Subcutaneous abdominal adipose tissue (tissue), 5 donors: ENCODE measurements around the gene ACVR1B.

ENCODE experiments used
- H3K27ac ChIP-seq: one replicate; pipeline ENCODE4 v1.7.0; 2013; ENCODE audit warnings: low read depth, mild to moderate bottlenecking, inconsistent platforms, low read length, moderate library complexity
- H3K27me3 ChIP-seq, 5 donors: one replicate each; pipeline ENCODE4 v1.7.0; 2013; ENCODE audit warnings: low read length in 5 of 5, inconsistent platforms in 1 of 5; ENCODE audit not compliant: control insufficient read depth in 5 of 5, insufficient read depth in 4 of 5
- H3K36me3 ChIP-seq, 5 donors: one replicate each; pipeline ENCODE4 v1.7.0; 2013; ENCODE audit warnings: low read length in 5 of 5; ENCODE audit not compliant: control insufficient read depth in 5 of 5, insufficient read depth in 5 of 5
- H3K4me1 ChIP-seq, 5 donors: one replicate each; pipeline ENCODE4 v1.7.0; 2013; ENCODE audit warnings: low read length in 5 of 5, mild to moderate bottlenecking in 3 of 5, moderate library complexity in 1 of 5; ENCODE audit not compliant: control insufficient read depth in 5 of 5, insufficient read depth in 5 of 5
- H3K4me3 ChIP-seq, 5 donors: one replicate each; pipeline ENCODE4 v1.7.0; 2013; ENCODE audit warnings: low read length in 5 of 5, low read depth in 1 of 5
- H3K9ac ChIP-seq, 5 donors: one replicate each; pipeline ENCODE4 v1.7.0; 2013; ENCODE audit warnings: low read length in 5 of 5, mild to moderate bottlenecking in 4 of 5, moderate library complexity in 3 of 5
- H3K9me3 ChIP-seq, 5 donors: one replicate each; pipeline ENCODE4 v1.7.0; 2013; ENCODE audit warnings: low read length in 5 of 5; ENCODE audit not compliant: control insufficient read depth in 5 of 5
- donor health status: healthy.
- donor health status: healthy.
- donor health status: healthy.
- donor health status: healthy.
- donor health status: healthy.

Gene ACVR1B

DNA sequence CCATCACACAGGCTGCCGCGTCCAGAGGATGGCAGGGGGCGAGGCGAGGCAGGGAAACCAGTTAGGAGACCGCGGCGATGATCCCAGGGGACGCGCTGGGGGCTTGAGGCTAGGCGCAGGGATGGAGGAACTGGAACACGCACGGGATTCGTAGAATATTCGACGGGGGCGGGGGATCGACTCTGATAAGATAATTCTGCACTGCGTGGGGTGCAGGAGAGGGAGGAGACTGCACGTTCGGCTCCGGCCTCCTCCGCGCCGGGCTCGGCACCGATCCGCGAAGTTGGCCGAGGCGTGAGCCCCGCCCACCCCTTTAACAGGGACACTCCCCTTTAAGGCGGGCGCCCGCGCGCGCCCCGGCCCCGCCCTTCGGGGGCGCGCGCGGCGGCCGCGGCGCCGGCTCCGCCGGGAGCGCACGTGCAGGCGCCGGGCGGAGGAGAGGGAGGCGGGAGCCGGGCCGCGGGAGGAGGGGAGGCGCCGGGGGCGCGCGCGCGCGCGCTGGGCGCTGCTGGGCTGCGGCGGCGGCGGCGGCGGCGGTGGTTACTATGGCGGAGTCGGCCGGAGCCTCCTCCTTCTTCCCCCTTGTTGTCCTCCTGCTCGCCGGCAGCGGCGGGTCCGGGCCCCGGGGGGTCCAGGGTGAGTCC, at the start of gene ACVR1B:
Gene ACVR1B (plus strand): TSS at position 501 of the 644 bp plus-strand sequence. CDS start 45 bp downstream, at position 546.
- Histone ChIP-seq H3K4me3 (peak within 1 kb of the TSS; percentile 75 to 89 (median 83)), H3K27ac (peak within 1 kb of the TSS; percentile 97), H3K9me3 (no peaks in the 10 kb centered on the region), H3K36me3 (no peaks in the 10 kb centered on the region), H3K27me3 (no peaks in the 10 kb centered on the region), H3K9ac (peak within 1 kb of the TSS; percentile 87 to 99 (median 92)), H3K4me1 (peaks cover 5 to 46% (median 42%) of the 10 kb centered on the region in 5 donors)

DNA sequence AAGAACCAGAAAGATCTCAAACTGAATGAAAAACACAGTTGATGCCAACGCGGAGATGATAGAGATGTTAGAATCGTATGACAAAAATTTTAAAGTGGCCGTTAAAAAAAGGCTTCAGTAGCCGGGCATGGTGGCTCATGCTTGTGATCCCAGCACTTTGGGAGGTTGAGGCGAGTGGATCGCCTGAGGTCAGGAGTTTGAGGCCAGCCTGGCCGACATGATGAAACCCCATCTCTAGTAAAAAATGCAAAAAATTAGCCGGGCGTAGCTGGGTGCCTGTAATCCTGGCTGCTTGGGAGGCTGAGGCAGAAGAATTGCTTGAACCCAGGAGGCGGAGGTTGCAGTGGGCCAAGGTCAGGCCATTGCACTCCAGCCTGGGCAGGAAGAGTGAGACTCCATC, 49.6 kb upstream of the ACVR1B start:
- no peak overlapping the region for H3K27ac ChIP-seq
- peaks cover 0 to 9% (median 0%) of the 10 kb centered on the region in 5 donors for H3K27me3 ChIP-seq
- no peaks in the 10 kb centered on the region for H3K9me3 ChIP-seq
- no peak overlapping the region for H3K4me3 ChIP-seq
- H3K36me3 ChIP-seq = no peaks in the 10 kb centered on the region
- H3K4me1 ChIP-seq = peaks cover 18 to 49% (median 31%) of the 10 kb centered on the region in 5 donors
- no peak overlapping the region for H3K9ac ChIP-seq

DNA sequence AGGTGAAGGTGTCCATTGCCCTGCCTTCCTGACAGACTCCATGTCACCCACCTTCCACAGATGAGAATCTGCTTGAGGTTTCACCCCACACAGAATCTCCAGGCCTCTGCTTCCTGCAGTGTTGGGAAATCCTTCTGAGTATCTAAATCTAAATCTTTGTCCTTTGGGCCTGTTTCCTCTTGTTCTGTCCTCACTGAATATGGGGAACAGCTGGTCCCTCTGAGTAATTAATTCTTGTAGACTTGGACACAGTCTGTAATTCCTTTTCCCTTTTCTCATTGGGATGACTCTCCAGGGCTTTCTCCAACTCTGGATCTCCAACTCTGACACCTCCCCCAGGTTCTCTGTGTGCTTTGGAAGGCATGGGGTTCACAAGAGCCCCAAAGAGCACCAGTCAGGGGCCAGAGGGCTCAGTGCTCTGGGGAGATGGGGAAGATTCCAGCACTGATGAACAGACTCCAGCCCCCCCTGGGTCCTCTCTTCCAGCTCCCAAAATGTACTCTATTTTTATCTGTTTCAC, 46.5 kb upstream of the ACVR1B start:
- Histone ChIP-seq H3K4me3 (peak overlapping the region in 2 of 5 donors; percentile 17 to 27), H3K9me3 (no peaks in the 10 kb centered on the region), H3K4me1 (peaks cover 15 to 56% (median 34%) of the 10 kb centered on the region in 5 donors), H3K27ac (peak overlapping the region; percentile 93), H3K36me3 (no peaks in the 10 kb centered on the region), H3K9ac (peak overlapping the region in 4 of 5 donors; percentile 33 to 63 (median 43)), H3K27me3 (peaks cover 0 to 11% (median 0%) of the 10 kb centered on the region in 5 donors)

DNA sequence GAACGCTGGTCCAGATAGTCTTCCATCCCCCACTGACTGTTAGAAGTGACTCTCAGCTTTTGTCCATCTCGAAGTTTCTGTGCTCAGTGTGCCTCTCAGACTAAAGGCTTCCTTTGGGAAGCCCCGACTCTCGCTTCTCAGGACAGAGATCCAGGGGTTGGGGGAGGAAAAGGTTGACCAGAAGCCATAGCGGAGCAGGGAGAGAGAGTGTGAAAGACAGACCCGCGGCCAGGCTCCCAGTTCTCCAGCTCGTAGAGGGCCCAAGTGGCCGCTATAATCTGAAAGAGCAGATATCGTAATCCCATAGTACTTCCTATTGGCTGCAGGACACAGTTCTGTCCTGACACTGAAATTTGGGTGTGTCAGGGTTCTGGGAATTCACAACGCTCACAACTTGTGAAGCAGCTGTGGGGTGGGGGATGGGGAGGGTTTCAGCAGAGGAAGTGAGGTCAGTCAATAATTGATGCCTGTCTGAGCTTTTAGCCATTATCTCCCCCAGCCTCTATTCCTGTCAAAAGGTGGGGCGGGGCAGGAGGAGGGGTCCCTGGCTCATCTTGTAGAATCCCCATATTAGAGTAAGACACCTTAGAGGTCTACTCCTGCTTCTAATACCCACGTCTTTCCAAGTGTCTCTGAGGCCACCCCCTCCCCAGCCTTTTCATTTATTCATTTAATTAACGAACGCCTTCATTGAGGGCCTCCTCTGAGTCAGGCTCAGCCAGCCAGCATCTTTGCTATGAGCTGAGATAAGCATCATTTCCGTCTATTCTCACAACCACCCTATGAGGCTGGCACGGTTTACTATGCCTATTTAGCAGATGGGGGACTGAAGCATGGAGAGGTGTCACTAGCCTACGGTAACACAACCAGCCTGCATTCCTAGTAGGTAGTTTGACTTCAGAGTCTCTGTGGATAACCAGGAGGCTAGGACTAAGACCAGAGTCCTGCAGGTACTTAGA, 45.7 kb upstream of the ACVR1B start:
- H3K36me3 ChIP-seq = no peaks in the 10 kb centered on the region
- H3K4me3 ChIP-seq = peak overlapping the region in 3 of 5 donors; percentile 75 to 88 (median 84)
- peaks cover 0 to 11% (median 0%) of the 10 kb centered on the region in 5 donors for H3K27me3 ChIP-seq
- peaks cover 22 to 64% (median 41%) of the 10 kb centered on the region in 5 donors for H3K4me1 ChIP-seq
- peak overlapping the region in 4 of 5 donors; percentile 33 to 63 (median 43) for H3K9ac ChIP-seq
- H3K9me3 ChIP-seq = no peaks in the 10 kb centered on the region
- H3K27ac ChIP-seq = peak overlapping the region; percentile 93

DNA sequence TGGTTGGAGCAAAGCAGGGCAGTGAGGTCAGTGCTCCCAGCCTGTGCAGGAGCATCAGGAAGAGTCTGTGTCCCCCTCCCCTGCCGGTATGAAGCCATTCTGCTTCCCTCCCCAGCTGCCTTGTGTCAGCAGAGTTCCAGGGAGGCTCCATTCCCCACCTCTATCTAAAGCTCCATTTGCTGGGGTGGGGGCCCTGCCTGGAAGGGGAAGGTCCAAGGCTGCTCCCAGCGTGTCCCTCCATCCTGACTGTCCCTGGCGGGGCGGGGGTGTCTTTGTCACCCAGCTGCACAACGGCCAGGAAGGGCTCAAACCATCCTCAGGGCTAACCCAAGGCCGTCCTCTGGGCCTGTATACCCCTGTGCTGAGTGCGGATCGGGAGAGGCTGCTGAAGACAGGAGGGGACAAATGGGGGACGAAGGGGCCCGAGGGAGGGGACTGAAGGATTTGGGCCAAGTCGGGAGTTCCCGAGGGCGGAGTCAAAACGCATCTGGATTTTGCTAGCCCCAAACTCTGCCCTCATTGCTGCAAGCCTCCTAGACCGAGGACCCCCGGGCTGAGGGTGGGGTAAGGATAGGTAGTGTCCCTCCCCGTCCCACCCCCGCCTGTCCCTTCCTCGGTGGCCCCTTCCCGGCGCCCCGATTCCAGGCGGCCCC, 44.9 kb upstream of the ACVR1B start:
- peaks cover 30 to 72% (median 49%) of the 10 kb centered on the region in 5 donors for H3K4me1 ChIP-seq
- H3K9me3 ChIP-seq = no peaks in the 10 kb centered on the region
- peak overlapping the region in 4 of 5 donors; percentile 64 to 88 (median 80) for H3K4me3 ChIP-seq
- peaks cover 0 to 11% (median 0%) of the 10 kb centered on the region in 5 donors for H3K27me3 ChIP-seq
- H3K9ac ChIP-seq = peak overlapping the region in 1 of 5 donors; percentile 43
- H3K36me3 ChIP-seq = no peaks in the 10 kb centered on the region
- H3K27ac ChIP-seq = peak overlapping the region; percentile 93

DNA sequence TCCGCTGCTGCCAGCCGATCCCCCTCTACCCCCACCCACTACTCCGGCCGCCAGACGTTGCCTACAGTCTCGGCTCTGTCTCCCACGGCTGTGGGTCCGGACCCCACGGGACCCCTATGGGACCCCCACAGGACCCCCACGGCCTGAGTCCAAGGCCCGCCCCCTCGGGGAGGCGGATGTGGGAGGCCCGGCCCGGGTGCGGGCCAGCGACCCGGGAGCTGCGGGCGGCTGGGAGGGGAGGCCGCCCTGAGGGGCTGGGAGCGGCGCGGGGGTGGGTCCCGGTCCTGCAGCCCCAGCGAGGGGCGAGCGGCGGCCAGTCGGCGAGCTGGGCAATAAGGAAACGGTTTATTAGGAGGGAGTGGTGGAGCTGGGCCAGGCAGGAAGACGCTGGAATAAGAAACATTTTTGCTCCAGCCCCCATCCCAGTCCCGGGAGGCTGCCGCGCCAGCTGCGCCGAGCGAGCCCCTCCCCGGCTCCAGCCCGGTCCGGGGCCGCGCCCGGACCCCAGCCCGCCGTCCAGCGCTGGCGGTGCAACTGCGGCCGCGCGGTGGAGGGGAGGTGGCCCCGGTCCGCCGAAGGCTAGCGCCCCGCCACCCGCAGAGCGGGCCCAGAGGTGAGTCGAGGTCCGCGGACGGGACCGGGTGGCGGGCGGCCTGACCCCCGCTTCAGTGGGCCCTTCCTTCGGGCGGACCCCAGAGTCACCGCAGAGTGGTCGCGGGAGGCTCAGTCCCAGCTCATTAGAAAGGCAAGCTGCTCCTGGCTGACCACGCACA, 44.2 kb upstream of the ACVR1B start, which contains the start of gene ACVRL1:
Gene ACVRL1 (plus strand): TSS at position 422 of the 773 bp plus-strand sequence. CDS start 4,971 bp downstream, outside the sequence.
- H3K4me1 ChIP-seq = peaks cover 31 to 79% (median 56%) of the 10 kb centered on the region in 5 donors
- no peaks in the 10 kb centered on the region for H3K36me3 ChIP-seq
- peaks cover 0 to 13% (median 0%) of the 10 kb centered on the region in 5 donors for H3K27me3 ChIP-seq
- no peaks in the 10 kb centered on the region for H3K9me3 ChIP-seq
- H3K9ac ChIP-seq = peak within 1 kb of the TSS; percentile 53 to 89 (median 74)
- H3K4me3 ChIP-seq = peak within 1 kb of the TSS; percentile 62 to 88 (median 75)
- H3K27ac ChIP-seq = peak within 1 kb of the TSS; percentile 93

DNA sequence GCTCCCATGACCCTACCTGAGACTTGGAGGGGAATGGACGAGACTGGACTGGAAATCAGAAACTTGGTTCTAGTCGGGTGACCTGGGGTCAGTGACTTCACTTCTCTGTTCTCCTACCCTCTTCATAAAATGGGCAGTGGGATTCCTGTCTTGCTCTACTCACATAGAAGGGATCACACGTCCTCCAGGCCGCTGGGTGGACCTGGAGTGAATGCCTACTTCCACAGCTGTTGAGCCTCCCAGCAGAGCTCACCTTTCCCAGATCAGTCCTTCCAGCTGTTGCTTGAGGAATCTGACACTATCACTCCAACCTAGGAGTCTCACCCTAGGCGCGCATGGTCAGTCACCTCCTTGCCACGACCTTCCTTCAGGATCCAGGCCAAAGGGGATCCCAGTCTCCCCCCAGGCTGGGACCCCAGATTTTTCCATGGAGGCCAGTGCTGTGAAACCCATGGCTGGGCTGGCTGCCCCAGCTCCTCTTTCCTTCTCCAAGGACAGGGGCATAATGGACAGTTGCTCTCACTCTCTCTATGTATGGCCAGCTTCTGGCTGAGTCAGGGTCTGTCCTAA, 43.6 kb upstream of the ACVR1B start:
- Histone ChIP-seq H3K27me3 (peaks cover 0 to 13% (median 0%) of the 10 kb centered on the region in 5 donors), H3K36me3 (peaks cover 0 to 1% (median 0%) of the 10 kb centered on the region in 5 donors), H3K4me3 (peak overlapping the region; percentile 62 to 88 (median 75)), H3K27ac (peak overlapping the region; percentile 93), H3K9ac (peak overlapping the region; percentile 53 to 89 (median 74)), H3K9me3 (no peaks in the 10 kb centered on the region), H3K4me1 (peaks cover 31 to 85% (median 62%) of the 10 kb centered on the region in 5 donors)

DNA sequence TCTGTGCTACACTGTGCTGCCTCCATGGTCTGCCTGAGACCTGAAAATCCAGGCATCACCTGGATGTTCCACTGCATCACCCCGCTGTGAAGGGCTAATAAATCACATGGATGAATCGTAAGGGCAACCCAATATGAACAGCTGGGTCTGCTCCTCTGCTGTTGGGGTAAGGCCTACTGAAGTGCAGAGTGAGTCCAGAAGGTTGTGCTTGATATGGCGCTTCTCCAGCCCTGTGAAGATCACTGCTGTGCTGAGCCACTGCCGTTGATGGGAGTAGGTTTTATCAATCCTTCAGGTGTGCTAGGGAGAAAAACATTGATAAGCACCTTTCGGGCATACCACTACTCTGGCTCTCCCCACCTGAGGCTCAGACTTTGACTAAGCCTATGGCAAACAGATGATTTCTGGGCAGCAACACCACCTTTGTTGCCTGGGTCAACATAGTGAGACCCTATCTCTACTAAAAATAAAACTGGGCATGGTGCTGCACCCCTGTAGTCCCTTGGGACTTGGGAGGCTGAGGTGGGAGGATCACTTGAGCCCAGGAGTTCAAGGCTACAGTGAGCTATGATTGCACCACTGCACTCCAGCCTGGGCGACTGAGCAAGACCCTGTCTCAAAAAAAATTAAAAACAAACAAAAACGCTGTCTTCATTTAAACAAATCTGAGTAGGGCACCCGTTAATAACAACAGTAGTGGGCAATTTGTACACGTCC, 42.5 kb upstream of the ACVR1B start:
- H3K27me3 ChIP-seq = peaks cover 0 to 14% (median 0%) of the 10 kb centered on the region in 5 donors
- peak overlapping the region in 3 of 5 donors; percentile 75 to 88 (median 84) for H3K4me3 ChIP-seq
- peak overlapping the region; percentile 93 for H3K27ac ChIP-seq
- peak overlapping the region in 1 of 5 donors; percentile 71 for H3K9ac ChIP-seq
- H3K4me1 ChIP-seq = peaks cover 31 to 96% (median 73%) of the 10 kb centered on the region in 5 donors
- H3K9me3 ChIP-seq = no peaks in the 10 kb centered on the region
- H3K36me3 ChIP-seq = peaks cover 0 to 10% (median 0%) of the 10 kb centered on the region in 5 donors
